GM19455 (cell line): Measurements from ENCODE around the gene HIVEP2.
A peak's percentile ranks its signal among the peaks of the same experiment; 100 is the strongest.

Source experiments
- ATAC-seq: cut with Tn5 transposase; IDR thresholded peaks from one replicate; pipeline ENCODE4 v1.9.1; 2021; ENCODE audit not compliant: unreplicated experiment

HIVEP2 gene

DNA sequence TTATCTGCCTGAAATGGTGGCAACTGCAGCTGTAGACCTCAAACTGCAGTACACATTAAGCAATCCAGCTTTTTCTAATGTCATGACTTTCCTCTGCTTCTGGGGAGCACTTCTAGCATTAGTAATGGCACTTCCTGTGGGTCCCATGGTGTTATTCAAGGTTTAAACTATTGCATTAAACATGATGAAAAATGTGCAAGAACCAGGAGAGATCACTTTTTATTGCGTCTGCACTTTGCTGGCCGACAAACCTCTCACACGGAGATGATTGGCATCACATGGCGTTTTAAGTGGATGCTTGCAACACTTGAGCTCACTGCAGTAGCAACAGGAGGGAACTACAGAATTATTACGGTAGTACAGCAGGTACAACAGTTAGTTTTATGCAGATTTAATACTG is 148.4 kb downstream of the HIVEP2 start:
- ATAC-seq, result no peak

DNA sequence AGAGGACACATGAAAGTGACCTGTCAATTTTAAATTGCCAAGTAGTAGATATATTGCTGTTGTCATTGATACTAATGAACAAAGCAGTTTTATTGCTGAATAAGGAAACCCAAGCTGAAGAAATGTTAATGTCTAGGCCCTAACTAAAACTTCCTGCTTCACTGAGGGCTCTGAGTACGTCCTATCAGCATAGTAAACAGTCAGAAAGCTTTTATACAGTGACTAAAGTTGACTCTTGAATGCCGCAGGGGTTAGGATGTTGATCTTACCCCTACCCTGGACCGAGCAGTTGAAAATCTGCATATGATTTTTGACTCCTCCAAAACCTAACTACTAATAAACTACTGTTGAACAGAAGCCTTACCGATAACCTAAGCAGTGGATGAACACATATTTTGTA is 149.0 kb downstream of the HIVEP2 start:
- no peak for ATAC-seq

DNA sequence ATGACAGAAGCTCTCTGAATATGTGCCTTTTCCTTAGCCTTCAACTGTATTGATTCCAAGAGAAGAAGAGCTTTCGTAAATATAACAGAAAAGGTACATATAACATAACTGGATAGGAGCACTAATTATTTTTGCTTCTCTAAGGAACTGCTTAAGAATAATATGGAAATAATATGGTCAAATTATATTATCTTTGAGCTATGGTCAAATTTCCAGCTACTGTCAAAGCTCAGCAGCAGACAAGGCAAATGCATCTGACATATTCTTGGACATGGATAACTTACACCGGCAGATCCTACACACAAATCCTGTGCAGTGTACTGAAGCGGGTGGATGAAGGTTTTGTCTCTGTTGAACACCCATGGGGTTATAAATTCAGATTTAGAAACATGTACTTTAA is 150.6 kb downstream of the HIVEP2 start:
- no peak for ATAC-seq

DNA sequence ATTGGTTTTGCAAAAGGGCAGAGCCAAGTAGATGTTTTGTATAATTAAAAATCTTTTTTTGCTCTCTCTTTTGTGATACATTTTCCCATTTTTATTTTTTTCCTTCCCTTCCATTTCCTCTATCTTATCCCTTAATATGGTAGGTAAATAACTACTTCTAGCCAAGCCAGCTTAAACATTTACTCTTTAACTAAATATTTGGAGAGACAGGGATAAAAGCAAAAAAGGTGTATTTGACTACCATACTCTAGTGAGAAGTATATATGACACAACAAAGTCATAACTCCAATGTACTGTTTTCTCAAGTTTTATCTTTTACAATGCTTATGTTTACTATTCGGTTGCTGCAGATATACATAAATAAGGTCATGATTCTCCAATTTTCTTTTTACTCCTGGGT is 154.7 kb downstream of the HIVEP2 start:
- ATAC-seq, result no peak

GRCh38 chr6:142787422-142787821 is 157.6 kb downstream of the HIVEP2 start:
- ATAC-seq, result no peak

GRCh38 chr6:142786476-142786875 is 158.5 kb downstream of the HIVEP2 start:
- ATAC-seq, result no peak

DNA sequence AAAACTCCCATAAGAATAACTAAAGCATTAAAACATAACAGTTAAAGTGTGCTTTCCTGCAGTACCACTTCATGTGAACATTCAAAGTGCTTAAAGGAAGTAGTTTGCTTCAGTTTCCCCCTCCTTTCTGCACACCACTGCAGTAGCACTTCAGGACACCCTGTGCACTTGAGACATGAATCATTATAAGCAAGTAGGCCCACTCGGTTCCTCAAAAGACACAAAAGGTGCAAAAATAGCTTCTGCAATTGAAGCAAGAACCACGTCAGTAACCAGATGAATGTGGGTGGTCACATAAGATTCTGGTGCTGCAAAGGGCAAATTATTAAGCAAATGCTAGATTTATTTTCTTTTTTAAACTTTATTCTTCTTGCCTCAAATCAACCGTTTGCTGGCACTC is 160.6 kb downstream of the HIVEP2 start:
- ATAC-seq, result peak; percentile 97

DNA sequence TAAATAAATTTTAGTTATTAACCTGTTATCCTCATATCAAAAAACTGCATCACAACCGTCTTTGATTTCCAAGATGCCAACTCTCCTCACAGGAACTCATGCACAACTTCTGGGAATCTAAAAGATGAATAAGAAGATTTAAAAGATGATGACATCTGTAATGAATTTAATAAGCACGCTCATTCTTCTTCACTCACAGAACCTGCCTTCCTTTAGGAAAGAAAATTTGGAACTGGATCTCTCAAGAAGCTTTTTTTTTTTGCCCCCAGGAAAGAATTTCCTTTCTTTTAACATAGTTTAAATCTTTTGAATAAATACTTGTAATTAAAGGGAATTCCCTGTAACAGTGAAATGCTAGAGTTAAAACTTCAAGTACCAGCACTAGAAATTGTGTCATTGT is 161.5 kb downstream of the HIVEP2 start:
- ATAC-seq, result no peak

DNA sequence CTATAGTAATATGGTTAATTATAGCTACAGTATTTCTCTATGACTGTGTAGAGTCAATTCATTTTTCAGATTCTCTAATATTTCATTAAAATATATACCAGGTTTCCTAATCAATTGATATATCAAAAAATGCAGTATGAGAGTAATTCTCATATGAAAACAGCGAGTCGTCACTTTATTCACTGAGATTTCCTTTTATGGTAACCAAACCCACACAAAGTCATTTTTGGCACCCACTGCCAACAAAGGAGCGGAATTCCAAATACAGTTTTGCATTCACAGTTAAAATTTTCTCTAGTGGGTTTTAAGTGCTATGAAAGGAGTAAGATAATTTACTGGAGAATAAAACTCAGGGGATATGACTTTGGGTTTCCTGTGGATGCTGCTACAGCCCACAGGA is 163.8 kb downstream of the HIVEP2 start:
- no peak for ATAC-seq

DNA sequence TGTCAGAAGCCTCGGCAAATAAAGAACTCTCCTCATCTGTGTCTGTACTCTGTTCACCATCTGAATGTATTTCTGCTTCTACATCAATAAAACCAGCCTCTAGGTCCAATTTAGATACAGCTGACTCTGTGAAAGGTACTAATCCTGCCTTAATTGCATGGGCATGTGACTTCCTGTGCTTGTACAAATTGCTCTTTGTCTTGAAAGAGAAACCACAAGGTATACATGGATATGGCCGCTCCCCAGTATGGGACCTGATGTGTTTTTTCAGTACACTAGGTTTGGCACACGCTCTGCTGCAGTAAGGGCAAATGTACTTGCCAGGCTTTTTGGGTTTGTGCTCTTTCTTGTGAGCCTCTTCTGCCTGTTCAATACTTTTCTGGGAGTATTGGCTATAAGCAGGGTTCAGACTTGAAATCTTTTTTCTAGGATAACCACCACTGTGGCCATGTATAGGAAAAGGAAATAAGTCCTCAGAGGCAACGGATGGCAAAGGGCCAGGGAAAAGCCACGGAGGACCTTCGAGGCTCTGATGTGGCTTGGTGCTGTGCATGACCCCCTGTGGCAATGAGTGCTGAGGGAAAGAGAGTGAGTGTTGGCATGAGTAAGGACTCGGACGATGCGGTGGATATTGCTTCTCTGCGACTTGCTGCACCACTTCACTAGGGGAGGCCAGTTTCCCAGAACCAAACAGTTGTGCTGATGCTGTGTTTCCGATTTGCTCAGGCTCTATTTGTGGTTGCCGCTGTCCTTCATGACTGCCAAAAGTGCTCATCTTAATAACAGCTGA is 170.9 kb downstream of the HIVEP2 start:
- ATAC-seq, result no peak

DNA sequence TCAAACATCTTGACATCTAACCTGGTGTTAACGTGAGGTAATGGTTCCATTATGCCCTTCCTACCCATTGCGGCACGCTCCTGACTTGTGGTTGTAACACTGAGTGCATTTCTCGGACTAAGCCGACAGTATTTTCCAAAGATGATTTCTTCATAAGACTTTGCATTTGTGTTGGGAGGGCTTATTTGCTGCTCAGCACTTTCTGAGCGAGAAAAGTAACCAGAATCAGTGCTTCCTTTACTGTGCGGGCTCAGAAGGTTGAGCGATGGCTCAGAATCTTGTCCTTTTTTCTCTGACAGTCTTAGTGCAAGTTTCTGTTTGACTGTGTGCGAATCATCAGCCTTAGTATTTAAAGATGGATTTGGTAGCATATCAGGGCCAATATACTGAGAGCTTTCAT is 171.7 kb downstream of the HIVEP2 start:
- no peak for ATAC-seq

- no peak for ATAC-seq
These were observed 173.8 kb downstream of the HIVEP2 start for GRCh38 chr6:142771162-142771561.

DNA sequence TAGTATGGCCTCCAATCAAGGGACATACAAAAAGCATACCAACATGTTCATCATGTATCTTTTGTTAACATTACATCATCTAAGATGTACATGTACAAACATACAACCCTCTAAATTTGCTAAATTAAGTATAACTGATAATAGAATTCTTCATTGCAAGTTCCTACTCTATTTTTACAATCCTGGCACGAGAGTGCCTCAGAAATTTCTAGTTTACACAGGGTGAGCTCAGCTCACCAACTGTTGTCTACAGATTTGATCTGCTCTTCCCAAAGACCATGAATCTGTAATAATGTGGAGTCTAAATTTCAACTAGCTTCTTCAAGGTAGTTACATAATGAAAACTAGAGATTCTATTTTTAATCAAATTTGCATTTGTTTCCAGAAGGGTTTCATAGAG is 179.7 kb downstream of the HIVEP2 start:
- no peak for ATAC-seq

DNA sequence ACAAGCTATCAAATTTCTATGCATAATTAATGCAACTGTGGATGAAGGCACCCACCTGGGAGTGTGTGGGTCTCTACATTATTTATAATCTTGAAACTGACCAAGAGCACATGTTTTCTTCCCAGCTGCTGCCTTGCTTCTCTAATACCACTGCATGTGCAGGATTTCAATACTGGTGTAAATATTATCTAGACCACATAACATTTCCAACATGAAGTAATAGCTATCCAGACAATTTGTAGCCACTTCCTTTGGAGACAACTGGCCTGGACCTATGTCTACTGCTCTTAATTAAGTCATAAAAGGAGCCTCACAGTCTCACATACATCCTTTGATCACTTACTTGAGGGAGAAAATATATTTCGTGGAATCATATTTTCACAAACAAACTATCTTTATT is 180.7 kb downstream of the HIVEP2 start:
- ATAC-seq, result no peak

DNA sequence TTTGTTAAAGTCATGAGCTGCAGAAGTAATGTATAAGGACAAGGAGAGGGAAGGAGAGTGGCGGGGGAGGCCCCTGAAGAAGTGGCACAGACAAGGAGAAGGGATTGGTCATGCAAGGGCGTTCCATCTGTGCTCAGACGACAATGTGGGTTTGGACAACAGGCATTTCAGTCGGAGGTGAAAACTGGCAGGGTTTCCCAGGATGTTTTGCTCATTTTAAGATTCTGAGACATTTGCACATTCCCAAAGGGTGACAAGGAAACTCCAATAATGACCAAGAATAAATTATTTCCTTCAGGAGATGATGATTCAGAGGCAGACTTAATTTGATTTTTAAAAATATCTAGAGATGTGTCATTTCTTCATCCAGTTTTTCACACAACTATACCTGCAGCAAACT is 181.8 kb downstream of the HIVEP2 start:
- no peak for ATAC-seq

DNA sequence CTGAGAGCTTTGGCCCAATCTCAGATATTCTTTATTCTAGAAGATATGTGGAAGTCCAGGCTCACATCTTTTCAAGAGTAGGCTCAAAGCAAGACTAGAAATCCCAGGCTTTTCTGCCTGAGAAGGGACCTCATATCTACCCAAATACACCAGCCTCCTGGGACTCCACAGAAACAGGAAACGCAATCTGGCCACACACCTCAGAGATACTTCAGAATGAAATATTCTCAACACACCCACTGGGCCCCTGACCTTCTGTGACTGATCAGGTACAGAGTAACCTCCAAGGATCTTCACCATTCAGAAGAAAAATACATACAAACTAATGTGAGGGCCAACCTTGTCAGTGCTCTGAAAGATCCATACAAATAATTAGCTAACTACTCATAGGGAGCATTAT is 183.2 kb downstream of the HIVEP2 start:
- peak; percentile 70 for ATAC-seq

DNA sequence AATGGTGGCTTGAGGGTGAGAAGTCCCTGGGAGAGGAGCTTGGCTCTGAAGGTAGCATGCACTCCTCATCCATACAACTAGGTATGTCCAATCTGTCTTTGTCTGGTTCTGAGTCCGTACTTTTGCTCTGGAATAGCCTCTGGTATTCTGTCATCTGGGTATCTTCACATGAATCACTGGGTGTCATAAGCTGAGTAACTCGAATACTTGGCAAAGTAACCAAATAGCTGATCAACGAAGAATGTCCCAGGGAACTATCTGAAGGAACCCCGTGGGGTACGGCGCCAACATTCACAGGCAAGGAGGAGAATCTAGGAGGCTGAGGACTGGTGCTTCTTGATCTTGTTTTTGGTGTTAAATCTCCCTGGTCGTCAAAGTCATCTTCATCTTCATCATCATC is 184.8 kb downstream of the HIVEP2 start:
- ATAC-seq, result no peak

GRCh38 chr6:142758629-142759025 is 186.3 kb downstream of the HIVEP2 start:
- ATAC-seq, result no peak

- no peak for ATAC-seq
These were observed 186.9 kb downstream of the HIVEP2 start for GRCh38 chr6:142757852-142758628.

- no peak for ATAC-seq
These were observed 188.8 kb downstream of the HIVEP2 start for GRCh38 chr6:142756215-142756630.

DNA sequence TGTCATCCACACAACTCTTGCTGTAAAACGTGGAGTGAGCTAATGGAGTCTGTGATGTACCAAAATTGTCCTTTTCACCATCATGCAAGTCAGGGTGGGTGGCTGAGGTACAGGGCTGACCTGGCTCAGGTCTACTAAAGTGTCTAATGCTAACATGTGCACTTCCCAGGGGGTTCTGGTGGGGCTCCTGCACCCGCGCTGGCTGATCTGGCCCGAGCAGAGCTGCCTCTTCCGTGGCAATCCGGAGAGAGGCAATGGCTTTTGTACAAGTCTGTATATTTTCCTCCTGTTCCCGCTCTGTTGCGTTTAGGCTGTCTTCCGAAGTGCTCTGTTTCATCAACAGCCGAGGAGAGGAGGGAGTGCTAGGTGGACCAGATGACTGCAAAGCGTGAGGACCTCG is 191.8 kb downstream of the HIVEP2 start:
- ATAC-seq, result no peak

DNA sequence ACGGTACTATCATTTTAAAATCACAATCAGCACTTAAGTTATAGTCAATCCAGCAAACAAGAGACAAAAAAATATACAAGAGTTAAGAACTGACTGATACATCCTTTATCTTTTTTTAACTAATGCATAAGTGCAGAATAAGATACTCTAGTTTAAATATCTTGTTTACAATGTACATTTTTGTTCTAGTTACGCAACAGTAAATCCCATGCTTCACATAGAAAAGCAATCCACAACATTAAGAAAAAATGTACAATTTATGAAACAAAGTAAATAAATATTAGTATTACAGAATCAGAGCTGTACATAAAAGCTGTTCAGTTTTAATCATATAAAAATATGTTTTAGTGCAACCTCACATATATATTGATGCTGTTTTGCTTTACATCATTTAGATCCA is 192.6 kb downstream of the HIVEP2 start:
- no peak for ATAC-seq

DNA sequence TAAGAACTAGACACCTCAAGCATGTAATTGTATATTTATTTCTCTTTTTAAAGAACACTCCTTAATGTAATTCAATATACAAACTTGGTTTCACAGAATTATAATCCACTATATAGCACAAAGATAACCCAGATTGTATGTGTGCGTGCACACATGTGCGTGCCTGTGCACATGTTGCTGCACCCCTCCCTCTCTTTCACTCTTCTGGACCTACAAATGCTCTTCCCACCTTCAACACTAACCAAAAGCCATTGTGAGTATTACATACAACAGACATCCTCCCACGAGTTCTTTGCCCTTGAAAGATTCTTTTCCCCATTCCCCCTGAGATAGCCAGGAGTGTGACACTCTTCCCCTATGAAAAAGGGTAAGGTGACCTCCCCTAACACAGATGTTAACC is 193.5 kb downstream of the HIVEP2 start:
- no peak for ATAC-seq
